Esophagus muscularis mucosa (tissue), 4 donors: ENCODE measurements around the gene DDX17. TPM values are rescaled to one million over a fixed set of nuclear protein-coding genes. Genes with fewer than 3 reads are reported as not detected.

ENCODE experiments used
- DNase-seq: peaks from one replicate; pipeline ENCODE4 v3.0.0-alpha.2; 2017; ENCODE audit errors: extremely low spot score
- H3K27ac ChIP-seq, 4 donors: fragments of 200-600 bp; sonication (generic); replicated peaks in 1 of 4; 1 replicate in 3 of 4; 2 replicates in 1 of 4; pipeline ENCODE4 v1.5.1; 2016 to 2019; ENCODE audit warnings: mild to moderate bottlenecking in 1 of 4
- H3K27me3 ChIP-seq, 4 donors: fragments of 200-600 bp; sonication (generic); one replicate each; pipeline versions ENCODE4 v1.5.1 to v1.6.0; 2016 to 2019
- H3K36me3 ChIP-seq, 4 donors: fragments of 200-600 bp; sonication (generic); one replicate each; pipeline ENCODE4 v1.5.1; 2016 to 2019
- H3K4me1 ChIP-seq, 4 donors: fragments of 200-600 bp; sonication (generic); one replicate each; pipeline ENCODE4 v1.5.1; 2016 to 2019
- H3K4me3 ChIP-seq, 4 donors: fragments of 200-600 bp; sonication (generic); 1 replicate in 2 of 4; 2 replicates in 2 of 4; pipeline ENCODE4 v1.5.1; 2016 to 2019; ENCODE audit warnings: mild to moderate bottlenecking in 4 of 4, moderate library complexity in 1 of 4
- H3K9me3 ChIP-seq, 4 donors: fragments of 200-600 bp; sonication (generic); 1 replicate in 3 of 4; 2 replicates in 1 of 4; pipeline ENCODE4 v1.5.1; 2016 to 2019
- CTCF ChIP-seq, 3 experiments: fragments of 200-600 bp in 2 of 3; fragments of 450-650 bp in 1 of 3; sonication (generic) in 2 of 3; IDR thresholded peaks; one replicate each; pipeline ENCODE4 v1.5.1; 2017 to 2019; ENCODE audit warnings: antibody characterized with exemption in 3 of 3, mild to moderate bottlenecking in 2 of 3, moderate library complexity in 1 of 3
- EP300 ChIP-seq: sonication (generic); formaldehyde crosslinking; IDR thresholded peaks from one replicate; pipeline ENCODE4 v1.6.1; 2017; ENCODE audit warnings: antibody characterized with exemption
- POLR2A ChIP-seq: fragments of 450-650 bp; IDR thresholded peaks from one replicate; pipeline ENCODE4 v1.6.1; 2017; ENCODE audit warnings: antibody characterized with exemption, moderate library complexity, mild to moderate bottlenecking, low read depth
- POLR2AphosphoS5 ChIP-seq, 2 donors: sonication (generic); formaldehyde crosslinking; IDR thresholded peaks; one replicate each; pipeline ENCODE4 v1.6.1; 2017; ENCODE audit warnings: antibody characterized with exemption in 2 of 2
- WGBS: methylation state at CpG from one replicate; pipeline ENCODE4 v1.1.5; 2018; 5-methylcytosine and 5-hydroxymethylcytosine counted together
- intact Hi-C: fragments of 100-400 bp; cut with DNase I; formaldehyde crosslinking; loops from one replicate; pipeline ENCODE4 v1.15.1; 2023
- total RNA-seq, 4 donors: library from RNA; depleted of rRNA; stranded (reverse); fragments of >200 nt; gene quantifications; one replicate each; pipeline versions ENCODE4 v1.1.0 to v1.2.1, GENCODE V29; 2016

The DDX17 gene
- total RNA-seq, 4 donors from 2014 or later, result 327 to 1,333 (median 592) TPM

- TF ChIP-seq CTCF (IDR thresholded peaks at IDR 0.05) (no peak), EP300 (no peak), POLR2AphosphoS5 (IDR thresholded peaks at IDR 0.05) (no peak)
- intact Hi-C loops, result no loop called here
- no peak overlapping the region for H3K4me3 ChIP-seq
- H3K27ac ChIP-seq, result no peak overlapping the region
- no peaks in the 10 kb centered on the region for H3K9me3 ChIP-seq
- H3K36me3 ChIP-seq, result no peaks in the 10 kb centered on the region
- H3K27me3 ChIP-seq, result peaks cover 0 to 40% (median 0%) of the 10 kb centered on the region in 4 donors
- WGBS, result 87% methylated on average over 15 of the region's 15 CpGs
- H3K4me1 ChIP-seq, result peaks cover 0 to 3% (median 0%) of the 10 kb centered on the region in 4 donors
- DNase-seq, result no peak
Measured at GRCh38 chr22:38436629-38437395, 69.3 kb downstream of the DDX17 start.

GRCh38 chr22:38435965-38436364 lies 70.1 kb downstream of the DDX17 start:
- peaks cover 0 to 36% (median 0%) of the 10 kb centered on the region in 4 donors for H3K27me3 ChIP-seq
- 57% methylated on average over 2 of the region's 4 CpGs for WGBS
- H3K4me3 ChIP-seq, result no peak overlapping the region
- H3K27ac ChIP-seq, result no peak overlapping the region
- intact Hi-C loops, result no loop called here
- no peaks in the 10 kb centered on the region for H3K9me3 ChIP-seq
- H3K4me1 ChIP-seq, result peaks cover 0 to 3% (median 0%) of the 10 kb centered on the region in 4 donors
- TF ChIP-seq EP300 (no peak), POLR2A (no peak), POLR2AphosphoS5 (IDR thresholded peaks at IDR 0.05) (no peak), CTCF (IDR thresholded peaks at IDR 0.05) (no peak)
- no peaks in the 10 kb centered on the region for H3K36me3 ChIP-seq
- no peak for DNase-seq

- 100% methylated on average over 1 of the region's 4 CpGs for WGBS
- no peak for TF ChIP-seq EP300
- no peak for TF ChIP-seq CTCF (IDR thresholded peaks at IDR 0.05)
- TF ChIP-seq POLR2A, result no peak
- TF ChIP-seq POLR2AphosphoS5 (IDR thresholded peaks at IDR 0.05), result no peak
- Histone ChIP-seq H3K27ac (no peak overlapping the region), H3K9me3 (no peaks in the 10 kb centered on the region), H3K4me3 (no peak overlapping the region), H3K4me1 (peaks cover 0 to 3% (median 0%) of the 10 kb centered on the region in 4 donors), H3K36me3 (no peaks in the 10 kb centered on the region), H3K27me3 (peaks cover 0 to 29% (median 0%) of the 10 kb centered on the region in 4 donors)
- no peak for DNase-seq
- intact Hi-C loops, result no loop called here
Measured at GRCh38 chr22:38435010-38435409, 71.1 kb downstream of the DDX17 start.

- intact Hi-C loops, result no loop called here
- DNase-seq, result no peak
- Histone ChIP-seq H3K27me3 (peaks cover 0 to 22% (median 0%) of the 10 kb centered on the region in 4 donors), H3K4me3 (no peak overlapping the region), H3K36me3 (no peaks in the 10 kb centered on the region), H3K9me3 (no peaks in the 10 kb centered on the region), H3K4me1 (peaks cover 0 to 7% (median 5%) of the 10 kb centered on the region in 4 donors), H3K27ac (no peak overlapping the region)
- no peak for TF ChIP-seq EP300
- TF ChIP-seq POLR2AphosphoS5 (IDR thresholded peaks at IDR 0.05), result no peak
- no peak for TF ChIP-seq POLR2A
- TF ChIP-seq CTCF (IDR thresholded peaks at IDR 0.05), result no peak
- 70% methylated on average over 2 of the region's 8 CpGs for WGBS
Measured at GRCh38 chr22:38433871-38434270, 72.2 kb downstream of the DDX17 start.

Other genes with a start within 250 kb of the DDX17 start
- gene TMEM184B, start 233.3 kb downstream of the DDX17 start, total RNA-seq, result 100 to 1,000 TPM in 1 of 4 donors, 10 to 100 TPM in 3; 39.4 to 108 (median 75.3) TPM
- gene CSNK1E, start 188.9 kb downstream of the DDX17 start, total RNA-seq, result 100 to 1,000 TPM in 1 of 4 donors, 10 to 100 TPM in 3; 67.9 to 102 (median 91.7) TPM
- not detected for gene KCNJ4, start 51.1 kb downstream of the DDX17 start, total RNA-seq
- gene KDELR3, start 38.2 kb downstream of the DDX17 start, total RNA-seq, result 10 to 100 TPM in 1 of 4 donors, 1 to 10 TPM in 3; 3.5 to 12.9 (median 7.0) TPM
- 1 to 10 TPM; 1.3 to 6.5 (median 1.6) TPM for gene DMC1, start 63.9 kb upstream of the DDX17 start, total RNA-seq
- 1 to 10 TPM in 1 of 4 donors, under 1 TPM in 3; 0.33 to 2.9 (median 0.86) TPM for gene FAM227A, start 150.1 kb upstream of the DDX17 start, total RNA-seq
- 10 to 100 TPM; 25.2 to 36.9 (median 33.9) TPM for gene CBY1, start 150.3 kb upstream of the DDX17 start, total RNA-seq
- 10 to 100 TPM; 25.7 to 36.8 (median 32.2) TPM for gene TOMM22, start 175.6 kb upstream of the DDX17 start, total RNA-seq
- 10 to 100 TPM; 49.4 to 76.9 (median 59.4) TPM for gene JOSD1, start 194.6 kb upstream of the DDX17 start, total RNA-seq
- gene GTPBP1, start 199.6 kb upstream of the DDX17 start, total RNA-seq, result 10 to 100 TPM; 35.7 to 62.5 (median 50.6) TPM
- 100 to 1,000 TPM; 417 to 598 (median 449) TPM for gene SUN2, start 249.7 kb upstream of the DDX17 start, total RNA-seq